NB4 (cell line): ENCODE measurements around the gene BBS12.

Experiments used
- DNase-seq: peaks from one replicate; pipeline ENCODE4 v3.0.0; 2010; ENCODE audit warnings: low read depth
- H3K4me3 ChIP-seq: one replicate; pipeline ENCODE4 v1.5.1; 2011; ENCODE audit warnings: mild to moderate bottlenecking, low read depth, low read length, moderate library complexity
- MYC ChIP-seq: IDR thresholded peaks from 2 replicates; pipeline ENCODE4 v1.6.1; 2011; ENCODE audit warnings: low read depth, low read length
- POLR2A ChIP-seq: IDR thresholded peaks from 2 replicates; pipeline ENCODE4 v1.6.1; 2011; ENCODE audit warnings: mild to moderate bottlenecking; ENCODE audit not compliant: insufficient read length; ENCODE audit errors: extremely low read depth
- TF ChIP-seq, protein P1 (sequence below): IDR thresholded peaks from 2 replicates; pipeline ENCODE4 v1.6.1; 2011; ENCODE audit warnings: low read depth, low read length
- TF ChIP-seq, protein P2 (sequence below): IDR thresholded peaks from one replicate; pipeline ENCODE4 v1.5.1; 2012; ENCODE audit warnings: low read depth, low read length

Gene BBS12

DNA sequence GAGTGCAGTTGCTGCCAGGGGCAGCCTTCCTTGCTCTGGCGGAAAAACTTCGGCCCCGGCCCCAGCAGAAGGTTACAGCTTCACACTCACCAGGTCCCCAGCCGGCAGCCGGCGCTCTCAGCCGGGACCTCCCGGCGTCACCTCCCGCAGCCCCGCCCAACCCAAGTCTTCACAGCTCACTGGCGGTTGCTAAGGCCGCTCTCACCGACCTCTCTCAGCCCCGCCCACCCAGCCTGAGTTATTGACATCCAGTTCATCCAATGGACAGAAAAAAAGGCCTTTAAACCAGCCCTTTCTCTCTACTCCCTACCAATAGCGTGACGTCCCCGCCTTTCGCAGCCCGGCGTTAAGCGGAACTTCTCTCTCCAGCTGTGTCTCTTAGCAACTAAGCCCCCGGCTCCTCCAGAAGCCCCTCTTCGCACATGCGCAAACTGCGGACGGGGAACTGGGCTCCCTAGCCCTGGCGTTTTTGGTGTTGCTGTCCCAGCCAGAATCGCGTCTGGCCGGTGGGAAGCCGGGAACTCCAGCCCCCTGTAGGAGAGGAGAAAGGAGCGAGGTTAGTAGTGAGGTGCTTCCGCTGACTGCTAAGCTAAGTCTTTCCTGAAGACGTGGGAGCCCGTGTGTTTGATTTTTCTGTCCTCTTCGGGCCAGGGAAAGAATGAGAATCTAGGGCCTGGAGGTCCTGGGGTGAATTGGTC is at the start of gene BBS12:
TSS of gene BBS12 (plus strand) at position 376 of the 698 bp plus-strand sequence. CDS start 9,189 bp downstream, outside the sequence.
- TF ChIP-seq MYC = no peak
- TF ChIP-seq, protein P1, sequence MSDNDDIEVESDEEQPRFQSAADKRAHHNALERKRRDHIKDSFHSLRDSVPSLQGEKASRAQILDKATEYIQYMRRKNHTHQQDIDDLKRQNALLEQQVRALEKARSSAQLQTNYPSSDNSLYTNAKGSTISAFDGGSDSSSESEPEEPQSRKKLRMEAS = peak; percentile 55
- TF ChIP-seq, protein P2, sequence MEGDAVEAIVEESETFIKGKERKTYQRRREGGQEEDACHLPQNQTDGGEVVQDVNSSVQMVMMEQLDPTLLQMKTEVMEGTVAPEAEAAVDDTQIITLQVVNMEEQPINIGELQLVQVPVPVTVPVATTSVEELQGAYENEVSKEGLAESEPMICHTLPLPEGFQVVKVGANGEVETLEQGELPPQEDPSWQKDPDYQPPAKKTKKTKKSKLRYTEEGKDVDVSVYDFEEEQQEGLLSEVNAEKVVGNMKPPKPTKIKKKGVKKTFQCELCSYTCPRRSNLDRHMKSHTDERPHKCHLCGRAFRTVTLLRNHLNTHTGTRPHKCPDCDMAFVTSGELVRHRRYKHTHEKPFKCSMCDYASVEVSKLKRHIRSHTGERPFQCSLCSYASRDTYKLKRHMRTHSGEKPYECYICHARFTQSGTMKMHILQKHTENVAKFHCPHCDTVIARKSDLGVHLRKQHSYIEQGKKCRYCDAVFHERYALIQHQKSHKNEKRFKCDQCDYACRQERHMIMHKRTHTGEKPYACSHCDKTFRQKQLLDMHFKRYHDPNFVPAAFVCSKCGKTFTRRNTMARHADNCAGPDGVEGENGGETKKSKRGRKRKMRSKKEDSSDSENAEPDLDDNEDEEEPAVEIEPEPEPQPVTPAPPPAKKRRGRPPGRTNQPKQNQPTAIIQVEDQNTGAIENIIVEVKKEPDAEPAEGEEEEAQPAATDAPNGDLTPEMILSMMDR = peak; percentile 14
- peak within 1 kb of the TSS; percentile 84 for H3K4me3 ChIP-seq
- DNase-seq = peak; percentile 98

DNA sequence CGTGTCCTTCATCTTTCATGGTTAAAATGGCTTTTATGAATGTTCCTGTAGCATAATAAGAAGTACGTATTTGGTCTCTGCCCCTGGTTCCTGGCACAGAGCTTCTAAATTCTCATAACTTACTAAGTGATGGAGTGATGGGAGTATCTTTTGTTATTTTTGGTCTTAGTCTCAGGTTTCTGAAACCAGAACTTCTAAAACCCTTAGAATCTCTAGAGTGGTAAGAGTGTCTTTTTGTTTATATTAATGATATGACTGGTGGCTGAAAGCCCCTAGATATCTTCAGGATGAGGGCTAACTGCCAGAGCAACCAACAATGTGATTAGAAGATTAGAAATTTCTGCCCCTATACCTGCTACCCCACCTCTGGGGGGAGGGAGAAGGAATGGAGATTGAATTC is 45.8 kb upstream of the BBS12 start:
- no peak for DNase-seq
- H3K4me3 ChIP-seq = no peak overlapping the region
- TF ChIP-seq, protein P1 = no peak
- TF ChIP-seq MYC (no peak), POLR2A (no peak)
- TF ChIP-seq, protein P2 = no peak

DNA sequence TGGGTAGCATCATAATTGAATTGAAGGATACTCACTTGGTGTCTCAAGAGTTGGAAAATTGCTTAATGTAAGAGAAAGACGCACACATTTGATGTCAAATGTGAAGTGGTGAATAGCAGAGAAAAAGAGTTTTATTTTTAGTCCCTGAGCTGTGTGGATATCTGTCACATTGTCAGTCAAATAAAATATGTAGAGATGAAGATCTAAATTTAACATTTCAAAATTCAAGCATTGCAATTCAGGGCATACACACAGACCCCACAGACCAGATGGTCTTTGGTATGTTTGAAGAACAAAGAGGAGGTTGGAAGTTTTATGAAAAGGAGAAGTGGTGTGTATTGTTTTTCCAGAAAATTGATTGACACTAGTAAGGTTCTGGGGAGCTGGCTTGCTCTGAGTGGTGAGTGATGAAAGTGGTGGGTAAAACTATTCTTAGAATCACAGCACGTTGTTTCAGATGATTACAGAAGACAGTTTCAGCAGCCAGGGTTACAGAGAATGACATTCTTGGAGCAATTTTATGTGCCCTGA is 44.9 kb upstream of the BBS12 start:
- TF ChIP-seq, protein P1 = no peak
- no peak for TF ChIP-seq POLR2A
- TF ChIP-seq, protein P2 = no peak
- no peak for TF ChIP-seq MYC
- H3K4me3 ChIP-seq = no peak overlapping the region
- DNase-seq = no peak

DNA sequence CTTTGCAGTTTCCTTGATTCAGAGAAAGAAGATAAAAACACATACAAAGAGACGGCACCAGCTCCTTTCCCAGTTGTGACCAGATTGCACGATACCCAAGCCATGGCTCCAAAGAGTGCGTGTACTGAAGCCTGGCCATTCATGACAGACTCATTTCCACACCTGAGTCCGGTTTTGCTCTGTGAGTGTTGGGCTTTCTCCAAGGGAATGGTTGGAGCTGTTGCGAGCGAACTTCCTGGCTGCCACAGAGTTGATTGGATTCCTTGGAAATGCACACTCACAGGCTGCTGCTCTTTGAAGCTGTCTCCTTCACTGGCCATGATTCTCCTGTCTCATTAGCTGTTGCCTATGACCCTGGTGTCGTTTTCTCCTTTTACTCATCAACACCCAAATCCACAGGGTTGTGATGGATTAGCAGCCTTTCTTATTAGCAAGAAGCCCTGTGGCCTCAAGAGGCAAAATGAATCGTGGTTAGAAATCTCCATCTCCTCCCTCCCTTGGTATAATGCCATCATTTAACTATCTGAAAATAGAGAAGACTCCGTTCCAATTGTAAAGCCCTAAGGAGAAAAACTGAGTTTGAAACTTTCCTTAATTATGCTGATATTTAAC is 43.9 kb upstream of the BBS12 start:
- DNase-seq = no peak
- no peak overlapping the region for H3K4me3 ChIP-seq
- TF ChIP-seq POLR2A = no peak
- TF ChIP-seq, protein P1 = no peak
- TF ChIP-seq, protein P2 = no peak
- no peak for TF ChIP-seq MYC

DNA sequence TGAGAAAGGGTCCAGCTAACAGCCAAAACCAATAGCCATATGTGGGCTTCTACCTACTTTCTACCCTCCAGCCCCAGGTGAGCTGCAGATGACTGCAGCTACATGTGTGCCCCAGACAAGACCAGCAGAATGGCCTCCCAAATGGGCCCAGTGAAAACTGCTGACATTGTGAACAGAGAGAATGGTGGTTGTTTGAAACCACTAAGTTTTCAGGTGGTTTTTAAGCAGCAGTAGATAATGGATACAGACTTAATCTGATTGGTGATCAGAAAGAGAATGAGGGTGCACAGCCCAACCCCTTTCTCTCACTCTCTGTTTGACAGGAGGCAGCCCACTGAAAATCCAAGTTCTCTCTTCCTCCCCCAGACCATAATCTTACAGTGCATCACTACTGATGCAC is 42.5 kb upstream of the BBS12 start:
- TF ChIP-seq, protein P2 = no peak
- TF ChIP-seq MYC (no peak), POLR2A (no peak)
- TF ChIP-seq, protein P1 = no peak
- no peak for DNase-seq
- no peak overlapping the region for H3K4me3 ChIP-seq
